HG02642 (cell line): ENCODE results near the gene LRRC7.

Experiments
- ATAC-seq: cut with Tn5 transposase; IDR thresholded peaks from one replicate; pipeline ENCODE4 v1.9.1; 2021; ENCODE audit warnings: mild to moderate bottlenecking; ENCODE audit not compliant: unreplicated experiment, poor library complexity

The LRRC7 gene

GRCh38 chr1:70140894-70141293 lies 573.2 kb downstream of the LRRC7 start:
- no peak for ATAC-seq

DNA sequence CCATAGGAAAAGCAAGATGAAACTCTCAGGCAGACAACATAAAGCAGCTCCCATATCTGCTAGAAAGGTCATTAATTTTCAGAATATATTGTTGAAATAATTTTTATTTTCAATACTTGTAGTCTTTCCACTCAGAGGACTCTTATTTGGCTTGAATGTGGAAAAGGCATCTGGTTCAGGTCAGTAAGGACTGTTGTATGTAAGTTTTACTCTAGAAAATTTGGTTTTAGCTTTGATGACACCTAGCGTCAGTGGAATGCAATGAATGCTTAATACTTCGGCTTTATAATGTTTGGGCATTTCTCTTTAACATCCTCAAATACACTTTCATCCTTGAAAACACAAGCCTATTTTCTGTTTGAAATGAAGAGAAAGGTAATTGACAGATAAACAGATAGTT lies 574.4 kb downstream of the LRRC7 start:
- no peak for ATAC-seq

GRCh38 chr1:70143048-70143659 lies 575.4 kb downstream of the LRRC7 start:
- no peak for ATAC-seq

DNA sequence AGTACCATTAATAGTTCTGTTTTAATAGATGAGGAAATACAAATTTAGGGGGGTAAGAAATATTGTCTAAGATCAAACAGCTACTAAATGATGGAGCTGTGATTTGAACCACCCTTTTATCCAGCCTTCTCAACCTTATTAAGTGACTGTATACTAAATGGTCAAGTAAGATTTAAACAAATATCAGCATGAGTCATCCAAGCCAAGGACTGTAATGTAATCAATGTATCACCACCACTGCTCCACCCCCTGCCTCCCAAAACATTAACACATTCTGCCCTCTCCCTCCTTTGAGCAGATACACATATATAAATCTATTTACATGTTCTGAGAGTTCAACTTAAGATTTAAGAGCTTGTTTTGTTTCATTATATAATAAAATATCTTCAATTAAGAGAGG lies 578.8 kb downstream of the LRRC7 start:
- no peak for ATAC-seq

DNA sequence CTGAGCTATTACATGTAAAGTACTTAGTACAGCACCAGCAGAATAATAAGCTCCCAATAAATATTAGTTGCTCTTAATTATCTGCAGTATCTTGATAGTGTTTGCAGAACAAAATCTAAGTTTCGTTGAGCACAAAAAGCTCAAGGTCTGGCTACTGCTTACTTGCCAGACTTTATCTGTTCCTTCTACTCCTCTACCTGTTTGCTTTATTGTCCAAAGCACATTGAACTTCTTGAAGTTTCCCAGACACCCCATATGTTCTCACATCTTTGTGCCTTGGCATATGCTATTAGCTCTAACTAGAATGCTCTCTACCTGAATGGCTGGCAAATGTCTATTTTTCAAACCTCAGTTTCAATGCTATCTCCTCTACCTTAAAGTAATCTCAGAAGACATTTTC lies 582.7 kb downstream of the LRRC7 start:
- no peak for ATAC-seq

DNA sequence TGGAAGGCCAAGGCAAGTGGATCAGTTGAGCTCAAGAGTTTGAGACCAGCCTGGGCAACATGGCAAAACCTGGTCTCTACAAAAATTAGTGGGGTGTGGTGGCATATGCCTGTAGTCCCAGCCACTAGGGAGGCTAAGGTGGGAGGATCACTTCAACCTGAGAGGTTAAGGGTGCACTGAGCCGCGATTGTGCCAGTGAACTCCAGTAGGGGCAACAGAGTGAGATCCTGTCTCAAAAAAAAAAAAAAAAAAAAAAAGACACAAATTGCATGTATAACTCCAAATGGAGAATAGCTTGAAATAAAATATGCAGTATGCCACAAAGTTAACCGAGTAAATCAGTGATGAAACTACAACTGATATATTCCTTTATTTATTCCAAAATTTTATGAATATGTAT lies 586.0 kb downstream of the LRRC7 start:
- no peak for ATAC-seq

DNA sequence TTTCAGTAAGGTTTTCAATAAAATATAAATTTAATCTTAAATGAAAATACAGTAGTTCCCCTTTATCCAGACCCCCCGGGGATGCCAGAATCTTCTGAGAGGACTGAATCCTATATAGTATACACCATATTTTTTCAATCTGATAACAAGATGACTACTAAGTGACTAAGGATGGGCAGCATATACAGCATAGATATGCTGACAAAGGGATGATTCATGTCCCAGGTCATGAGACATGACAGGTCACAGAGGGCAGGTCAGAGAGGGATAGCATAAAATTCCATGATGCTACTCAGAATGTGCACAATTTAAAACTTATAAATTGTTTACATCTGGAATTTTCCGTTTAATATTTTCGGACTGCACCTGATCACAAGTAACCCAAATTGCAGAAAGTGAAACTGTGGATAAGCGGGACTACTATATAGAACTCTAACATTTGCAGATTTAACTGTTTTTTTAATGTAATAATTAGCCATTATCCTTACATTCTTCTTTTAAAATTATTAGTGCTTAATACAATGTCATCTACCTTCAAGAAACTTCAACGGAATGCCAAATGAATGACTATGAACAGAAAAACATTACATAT lies 588.9 kb downstream of the LRRC7 start:
- ATAC-seq: no peak

- ATAC-seq: no peak
Measured at GRCh38 chr1:70164350-70164749, 596.6 kb downstream of the LRRC7 start.

GRCh38 chr1:70168283-70168682 lies 600.6 kb downstream of the LRRC7 start:
- ATAC-seq: no peak

DNA sequence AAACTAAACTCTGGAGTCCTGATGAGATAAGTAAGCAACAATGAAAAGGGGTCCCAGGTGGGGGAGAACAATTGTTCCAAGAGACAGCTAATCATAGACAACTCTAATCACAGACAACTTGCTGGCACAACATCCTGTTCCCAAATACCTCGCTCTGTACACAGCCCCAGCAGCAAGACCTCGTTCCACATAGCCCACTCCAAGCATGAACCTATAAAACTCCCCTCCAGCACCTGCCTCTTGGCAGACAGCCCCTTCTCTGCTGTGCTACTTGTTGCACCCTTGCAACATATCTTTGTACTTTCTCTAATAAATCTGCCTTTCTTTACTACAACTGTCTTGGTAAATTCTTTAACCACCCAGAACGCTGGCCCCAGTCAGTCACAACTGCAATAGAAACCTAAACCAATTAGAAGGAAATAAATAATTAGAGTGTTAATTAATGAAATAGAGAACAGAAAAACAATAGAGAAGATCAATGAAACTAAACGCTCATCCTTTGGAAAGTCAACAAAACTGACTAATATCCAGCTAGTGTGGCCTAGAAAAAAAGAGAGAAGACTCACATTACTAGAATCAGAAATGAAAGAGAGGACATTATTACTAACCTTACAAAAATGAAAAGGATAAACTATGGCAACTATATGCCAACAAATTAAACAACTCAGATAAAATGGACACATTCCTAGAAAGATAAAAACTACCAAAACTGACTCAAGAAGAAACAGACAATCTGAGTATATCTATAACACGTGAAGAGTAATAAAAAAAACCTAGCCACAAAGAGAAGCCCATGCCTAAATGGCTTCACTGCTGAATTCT lies 601.5 kb downstream of the LRRC7 start:
- no peak for ATAC-seq

DNA sequence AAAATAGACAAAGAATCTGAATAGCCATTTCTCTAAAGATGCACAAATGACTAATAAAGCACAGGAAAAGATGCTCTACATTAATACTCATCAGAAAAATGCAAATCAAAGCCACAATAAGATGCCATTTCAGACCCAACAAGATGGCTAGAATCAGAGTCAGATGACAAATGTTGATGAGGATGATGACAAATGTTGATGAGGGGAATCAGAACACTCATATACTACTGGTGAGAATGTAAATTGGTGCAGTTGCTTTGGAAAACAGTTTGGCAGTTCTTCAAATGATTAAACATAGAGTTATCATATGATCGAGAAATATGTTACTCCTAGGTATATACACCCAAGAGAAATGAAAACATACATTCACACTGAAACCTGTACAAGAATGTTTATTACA lies 603.8 kb downstream of the LRRC7 start:
- ATAC-seq: no peak
